Muscle of back (tissue), 11 donors: ENCODE results near the gene MAML3. TPM values are rescaled to one million over a fixed set of nuclear protein-coding genes. Genes with fewer than 3 reads are reported as not detected.

ENCODE experiments used
- DNase-seq, 3 donors: peaks; one replicate each; pipeline versions ENCODE4 v3.0.0 to v3.0.0-alpha.2; 2013
- polyA plus RNA-seq, 10 donors: library from polyadenylated mRNA; unstranded; fragments of 120-200 nt; gene quantifications; one replicate each; pipeline ENCODE4 v1.2.1, GENCODE V29; 2013; ENCODE audit not compliant: insufficient read length in 10 of 10

The MAML3 gene
- polyA plus RNA-seq, 10 donors = 3.3 to 6.1 (median 4.2) TPM

GRCh38 chr4:139902321-139903320 lies 251.4 kb downstream of the MAML3 start:
- DNase-seq = peak in 2 of 3 donors; percentile 44 to 71

- peak in 1 of 3 donors; percentile 78 for DNase-seq
Observed at GRCh38 chr4:139901531-139902320, 252.3 kb downstream of the MAML3 start.

GRCh38 chr4:139900964-139901376 lies 253.0 kb downstream of the MAML3 start:
- peak in 1 of 3 donors; percentile 32 for DNase-seq

GRCh38 chr4:139899346-139899745 lies 254.6 kb downstream of the MAML3 start:
- no peak for DNase-seq

GRCh38 chr4:139898293-139898692 lies 255.7 kb downstream of the MAML3 start:
- DNase-seq = no peak

- no peak for DNase-seq
Observed at GRCh38 chr4:139896091-139896604, 257.8 kb downstream of the MAML3 start.

- DNase-seq = no peak
Observed at GRCh38 chr4:139893801-139894200, 260.2 kb downstream of the MAML3 start.

- no peak for DNase-seq
Observed at GRCh38 chr4:139892973-139893736, 260.8 kb downstream of the MAML3 start.

GRCh38 chr4:139890816-139891215 lies 263.2 kb downstream of the MAML3 start:
- DNase-seq = peak in 1 of 3 donors; percentile 41

- no peak for DNase-seq
Observed at GRCh38 chr4:139889901-139890300, 264.1 kb downstream of the MAML3 start.

GRCh38 chr4:139889264-139889663 lies 264.7 kb downstream of the MAML3 start:
- DNase-seq = no peak

- no peak for DNase-seq
Observed at GRCh38 chr4:139887962-139888735, 265.8 kb downstream of the MAML3 start.

GRCh38 chr4:139887376-139887802 lies 266.6 kb downstream of the MAML3 start:
- no peak for DNase-seq

GRCh38 chr4:139886798-139887197 lies 267.2 kb downstream of the MAML3 start:
- DNase-seq = no peak

GRCh38 chr4:139884438-139884837 lies 269.5 kb downstream of the MAML3 start:
- DNase-seq = no peak

GRCh38 chr4:139880841-139881240 lies 273.1 kb downstream of the MAML3 start:
- DNase-seq = no peak

GRCh38 chr4:139878050-139878449 lies 275.9 kb downstream of the MAML3 start:
- no peak for DNase-seq

- no peak for DNase-seq
Observed at GRCh38 chr4:139876337-139876941, 277.5 kb downstream of the MAML3 start.

GRCh38 chr4:139875411-139875825 lies 278.6 kb downstream of the MAML3 start:
- peak; percentile 17 to 33 (median 27) for DNase-seq
